Effector memory CD4-positive, alpha-beta T cell (primary cell): Measurements from ENCODE around the gene CBX8.
A peak's percentile ranks its signal among the peaks of the same experiment; 100 is the strongest.

Experiments
- DNase-seq, 3 donors: peaks; one replicate each; pipeline ENCODE4 v3.0.0-alpha.2; 2020
- H3K27ac ChIP-seq: 2 replicates; pipeline ENCODE4 v1.7.0; 2013; ENCODE audit warnings: mild to moderate bottlenecking, low read length, moderate library complexity; ENCODE audit not compliant: insufficient read depth, poor library complexity, severe bottlenecking
- H3K27me3 ChIP-seq: replicated peaks from 2 replicates; pipeline ENCODE4 v1.7.0; 2013; ENCODE audit warnings: mild to moderate bottlenecking, low read length; ENCODE audit not compliant: insufficient read depth, control insufficient read depth, poor library complexity, severe bottlenecking
- H3K36me3 ChIP-seq: 2 replicates; pipeline ENCODE4 v1.7.0; 2013; ENCODE audit warnings: mild to moderate bottlenecking, low read length, moderate library complexity; ENCODE audit not compliant: control insufficient read depth, insufficient read depth
- H3K4me1 ChIP-seq: 2 replicates; pipeline ENCODE4 v1.7.0; 2013; ENCODE audit warnings: low read length, mild to moderate bottlenecking; ENCODE audit not compliant: control insufficient read depth, insufficient read depth, poor library complexity, severe bottlenecking
- H3K4me3 ChIP-seq: 2 replicates; pipeline ENCODE4 v1.7.0; 2013; ENCODE audit warnings: low read length, low read depth, mild to moderate bottlenecking; ENCODE audit not compliant: insufficient read depth, poor library complexity, severe bottlenecking
- H3K9me3 ChIP-seq: 2 replicates; pipeline ENCODE4 v1.7.0; 2013; ENCODE audit warnings: mild to moderate bottlenecking, low read length, moderate library complexity; ENCODE audit not compliant: control insufficient read depth

Gene CBX8

DNA sequence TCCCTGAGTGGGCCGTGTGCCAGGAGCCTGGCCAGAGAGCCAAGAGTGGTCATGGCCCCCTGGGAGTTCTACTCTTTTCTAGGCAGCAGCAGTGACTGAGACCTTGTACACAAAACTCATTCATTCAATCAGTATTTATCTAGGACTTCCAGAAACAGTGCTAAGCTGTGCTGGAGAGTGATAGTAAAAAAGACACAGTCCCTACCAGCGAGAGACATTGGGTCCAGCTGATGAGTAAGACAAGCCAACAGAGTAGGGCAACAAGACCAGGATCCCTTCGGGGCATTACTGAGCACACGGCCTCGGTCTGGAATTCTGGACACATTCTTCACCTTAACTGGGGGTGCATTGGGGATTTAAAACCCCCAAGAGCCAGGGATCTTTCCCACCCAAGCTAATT, 22.2 kb upstream of the CBX8 start:
- Histone ChIP-seq H3K4me3 (no peak overlapping the region), H3K27ac (no peak overlapping the region), H3K4me1 (peaks cover 16% of the 10 kb centered on the region), H3K36me3 (no peaks in the 10 kb centered on the region), H3K9me3 (no peaks in the 10 kb centered on the region), H3K27me3 (peaks cover 35% of the 10 kb centered on the region)
- no peak for DNase-seq

DNA sequence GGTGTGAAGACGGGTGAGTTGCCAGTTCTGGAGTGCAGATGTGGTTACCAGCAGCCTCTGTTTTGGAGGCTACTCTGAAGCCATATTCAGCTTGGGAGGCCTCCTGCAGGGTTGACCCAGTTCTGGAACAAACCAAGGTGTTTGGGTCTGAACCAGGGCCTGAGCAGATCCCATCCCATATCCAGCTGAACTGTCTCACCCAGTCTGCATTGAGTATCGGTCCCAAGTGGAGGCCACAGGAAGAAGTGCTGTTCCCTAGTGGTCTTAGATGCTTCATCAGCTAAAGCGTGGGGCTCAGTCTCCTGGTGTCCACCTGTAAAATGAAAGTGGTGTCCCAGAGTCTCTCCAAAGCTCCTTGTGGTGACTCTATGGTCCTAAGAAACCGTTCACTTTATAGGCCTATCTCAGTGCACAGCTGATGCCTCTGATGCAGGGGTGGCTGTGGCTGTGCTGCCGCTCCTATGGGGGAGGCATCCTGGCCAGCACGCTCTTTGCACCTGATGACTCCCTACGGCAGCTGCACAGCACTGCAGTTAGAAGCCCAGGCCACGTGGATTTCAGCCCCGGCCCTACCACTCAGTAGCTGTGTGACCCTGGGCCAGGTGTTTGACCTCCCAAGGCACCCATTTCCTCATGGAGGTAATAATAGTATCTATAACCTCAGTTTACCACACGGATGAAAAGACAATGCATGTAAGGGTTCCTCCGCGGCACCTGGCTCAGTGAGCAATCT, 21.3 kb upstream of the CBX8 start:
- Histone ChIP-seq H3K9me3 (no peaks in the 10 kb centered on the region), H3K36me3 (no peaks in the 10 kb centered on the region), H3K4me3 (no peak overlapping the region), H3K27me3 (peaks cover 39% of the 10 kb centered on the region), H3K4me1 (peaks cover 16% of the 10 kb centered on the region), H3K27ac (no peak overlapping the region)
- no peak for DNase-seq

DNA sequence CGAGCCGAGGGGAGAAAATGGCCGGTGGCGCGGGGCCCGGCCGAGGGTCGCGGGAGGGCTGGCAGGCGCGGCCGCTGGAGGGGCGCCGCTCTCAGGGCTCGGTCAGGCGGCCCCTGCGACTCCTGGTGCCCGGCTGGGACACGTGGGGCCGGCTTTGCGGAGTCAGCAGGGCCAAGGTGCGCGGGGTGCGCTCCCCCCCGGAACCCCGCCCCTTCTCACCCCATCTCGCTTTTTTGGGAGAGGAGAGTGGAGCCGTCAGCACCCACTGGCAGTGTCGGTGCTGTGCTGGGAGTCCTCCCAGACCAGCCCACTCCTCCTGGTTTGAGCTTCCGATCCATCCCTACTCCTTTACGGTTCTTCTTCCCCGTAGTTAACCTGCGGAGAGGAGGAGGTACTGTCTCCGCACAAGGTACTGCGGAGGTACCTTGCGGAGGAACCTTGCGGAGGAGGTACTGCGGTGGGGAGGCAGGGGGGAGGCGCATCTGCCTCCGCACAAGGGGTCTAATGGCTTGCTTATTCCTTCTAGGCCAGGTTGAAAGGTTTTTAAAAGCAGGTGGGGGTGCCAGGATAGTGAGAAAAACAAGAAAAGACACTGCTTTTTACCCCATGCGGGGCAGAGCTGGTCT, 19.1 kb upstream of the CBX8 start:
- Histone ChIP-seq H3K4me1 (peaks cover 38% of the 10 kb centered on the region), H3K27me3 (peaks cover 59% of the 10 kb centered on the region)

DNA sequence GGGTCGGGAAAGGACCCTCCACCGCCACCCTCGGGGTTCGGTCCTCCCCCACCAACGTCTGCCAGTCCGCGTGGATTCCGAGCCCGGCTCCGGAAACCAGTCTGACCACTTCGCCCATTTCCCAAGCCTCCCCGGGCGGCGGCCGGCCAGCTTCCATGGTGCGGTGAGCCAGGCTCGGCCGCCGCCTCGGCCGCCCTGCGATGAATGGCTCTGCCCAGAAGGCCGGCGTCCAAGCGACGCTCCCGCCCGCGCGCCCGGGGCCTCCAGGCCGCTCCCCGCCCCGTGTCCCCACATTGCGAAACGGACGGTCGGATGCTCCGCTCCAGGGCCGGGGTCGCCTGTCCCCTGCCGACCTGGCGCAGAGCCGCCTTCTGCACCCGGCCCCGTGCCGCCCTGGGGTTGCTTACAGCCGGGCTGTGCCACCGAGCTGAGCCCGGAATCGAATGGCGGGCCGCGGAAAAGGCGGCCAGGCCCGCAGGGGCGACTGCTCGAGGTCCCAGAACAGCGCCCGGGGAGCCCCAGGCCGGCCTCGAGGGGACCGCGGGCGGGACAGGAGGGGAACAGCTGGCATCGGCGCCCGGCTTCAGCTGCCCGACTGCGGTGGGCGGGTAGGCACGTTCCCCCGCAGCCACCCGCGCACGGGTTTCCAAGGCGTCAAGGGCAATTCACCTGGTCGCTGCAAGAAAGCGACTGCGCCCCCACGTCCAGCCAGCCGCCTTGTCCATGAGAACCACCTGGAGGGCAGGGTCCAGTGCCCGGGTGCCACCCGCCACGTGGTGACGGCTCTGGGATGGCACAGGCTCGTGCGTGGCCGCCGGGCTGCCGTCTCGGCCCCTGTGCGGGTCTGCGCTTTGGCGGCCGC, 18.3 kb upstream of the CBX8 start:
- Histone ChIP-seq H3K36me3 (no peaks in the 10 kb centered on the region), H3K27ac (no peak overlapping the region), H3K27me3 (peaks cover 66% of the 10 kb centered on the region), H3K9me3 (no peaks in the 10 kb centered on the region), H3K4me3 (no peak overlapping the region), H3K4me1 (peaks cover 43% of the 10 kb centered on the region)
- no peak for DNase-seq

More for the DNA sequence above, 19.1 kb upstream of the CBX8 start:
- Histone ChIP-seq H3K27ac (no peak overlapping the region), H3K9me3 (no peaks in the 10 kb centered on the region), H3K4me3 (no peak overlapping the region), H3K36me3 (no peaks in the 10 kb centered on the region)
- DNase-seq = no peak

DNA sequence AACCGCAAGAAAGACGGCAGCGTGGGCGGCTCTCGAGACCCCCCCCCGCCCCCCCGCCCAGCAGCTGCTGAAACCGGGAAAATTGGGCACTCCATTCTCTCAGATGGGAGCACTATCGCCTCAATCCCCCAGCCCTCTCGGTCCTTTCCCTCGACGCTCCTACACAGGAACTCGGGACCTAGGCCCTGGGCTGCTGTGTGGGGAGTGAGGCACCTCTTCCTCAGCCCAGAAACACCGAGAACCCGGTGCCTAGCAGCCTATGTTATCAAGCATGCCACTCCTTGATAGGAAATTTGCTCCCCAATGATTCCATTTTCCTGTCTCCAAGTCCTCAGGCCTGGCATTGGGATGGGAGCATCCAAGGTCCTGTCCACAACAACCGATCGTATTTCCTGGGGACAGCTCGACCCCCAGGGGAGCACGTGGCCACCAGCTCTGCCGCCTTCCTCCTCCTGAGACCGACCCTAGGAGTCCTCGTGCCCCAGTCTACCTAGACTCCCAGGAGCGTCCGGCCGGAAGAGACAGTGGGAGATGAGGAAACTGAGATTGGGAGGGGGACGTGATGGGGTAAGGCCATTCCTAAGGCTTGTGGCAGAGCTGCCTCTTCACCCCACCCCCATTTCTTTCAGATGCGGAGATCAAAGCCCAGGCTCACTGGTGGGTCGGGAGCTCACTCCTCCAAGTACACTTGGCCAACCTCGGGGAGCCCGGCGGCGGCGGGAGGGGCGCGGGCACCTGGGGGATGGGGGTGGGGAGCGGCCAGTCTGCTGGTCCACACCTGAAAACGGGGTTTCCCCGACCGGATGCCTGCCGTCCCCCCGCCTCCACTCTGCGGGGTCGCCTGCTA, 17.5 kb upstream of the CBX8 start:
- Histone ChIP-seq H3K27me3 (peaks cover 69% of the 10 kb centered on the region), H3K36me3 (no peaks in the 10 kb centered on the region), H3K4me1 (peaks cover 45% of the 10 kb centered on the region), H3K9me3 (no peaks in the 10 kb centered on the region), H3K4me3 (no peak overlapping the region), H3K27ac (no peak overlapping the region)
- no peak for DNase-seq

DNA sequence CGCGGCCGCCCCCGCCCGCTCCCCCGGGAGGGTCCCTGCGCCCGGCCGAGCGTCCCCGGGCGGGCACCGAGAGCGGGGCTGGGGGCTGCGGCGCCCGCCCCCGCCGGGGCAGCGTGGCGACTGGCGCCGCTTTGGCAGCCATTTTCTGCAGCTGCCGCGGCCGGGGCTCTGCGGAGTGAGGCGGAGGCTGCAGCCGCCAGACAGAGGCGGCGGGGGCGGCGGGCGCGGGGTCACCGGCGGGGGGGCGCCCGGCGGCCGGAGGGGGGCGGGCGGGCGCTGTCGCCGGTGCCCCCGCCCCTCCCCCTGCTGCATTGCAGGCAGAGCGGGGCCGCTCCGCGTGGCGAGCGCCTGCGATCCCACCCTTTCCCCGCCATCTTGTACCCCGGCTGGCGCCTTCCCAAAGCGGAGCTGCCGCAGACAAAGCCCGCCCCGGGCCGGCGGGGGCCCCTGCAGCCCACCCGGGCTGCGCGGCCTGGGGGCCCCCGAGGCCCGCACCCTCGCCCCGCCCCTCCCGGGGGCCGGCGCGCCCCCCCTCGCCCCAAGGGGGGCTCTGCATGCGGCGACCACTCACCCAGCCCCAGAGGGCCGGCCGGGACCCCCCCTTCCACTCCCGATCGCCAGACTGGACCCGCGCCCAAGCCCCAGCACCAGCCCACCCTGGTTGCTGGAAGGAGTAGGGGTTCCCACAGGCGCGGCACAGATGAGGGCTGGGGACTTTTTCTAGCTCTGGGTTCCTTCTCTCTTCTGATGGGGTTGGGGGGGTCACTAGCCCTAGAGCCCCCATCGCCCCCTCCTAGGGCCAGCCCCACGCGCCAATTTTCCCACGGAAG, 16.6 kb upstream of the CBX8 start:
- Histone ChIP-seq H3K4me1 (peaks cover 48% of the 10 kb centered on the region), H3K27me3 (peaks cover 77% of the 10 kb centered on the region), H3K27ac (no peak overlapping the region), H3K36me3 (no peaks in the 10 kb centered on the region), H3K9me3 (no peaks in the 10 kb centered on the region), H3K4me3 (no peak overlapping the region)
- DNase-seq = no peak

DNA sequence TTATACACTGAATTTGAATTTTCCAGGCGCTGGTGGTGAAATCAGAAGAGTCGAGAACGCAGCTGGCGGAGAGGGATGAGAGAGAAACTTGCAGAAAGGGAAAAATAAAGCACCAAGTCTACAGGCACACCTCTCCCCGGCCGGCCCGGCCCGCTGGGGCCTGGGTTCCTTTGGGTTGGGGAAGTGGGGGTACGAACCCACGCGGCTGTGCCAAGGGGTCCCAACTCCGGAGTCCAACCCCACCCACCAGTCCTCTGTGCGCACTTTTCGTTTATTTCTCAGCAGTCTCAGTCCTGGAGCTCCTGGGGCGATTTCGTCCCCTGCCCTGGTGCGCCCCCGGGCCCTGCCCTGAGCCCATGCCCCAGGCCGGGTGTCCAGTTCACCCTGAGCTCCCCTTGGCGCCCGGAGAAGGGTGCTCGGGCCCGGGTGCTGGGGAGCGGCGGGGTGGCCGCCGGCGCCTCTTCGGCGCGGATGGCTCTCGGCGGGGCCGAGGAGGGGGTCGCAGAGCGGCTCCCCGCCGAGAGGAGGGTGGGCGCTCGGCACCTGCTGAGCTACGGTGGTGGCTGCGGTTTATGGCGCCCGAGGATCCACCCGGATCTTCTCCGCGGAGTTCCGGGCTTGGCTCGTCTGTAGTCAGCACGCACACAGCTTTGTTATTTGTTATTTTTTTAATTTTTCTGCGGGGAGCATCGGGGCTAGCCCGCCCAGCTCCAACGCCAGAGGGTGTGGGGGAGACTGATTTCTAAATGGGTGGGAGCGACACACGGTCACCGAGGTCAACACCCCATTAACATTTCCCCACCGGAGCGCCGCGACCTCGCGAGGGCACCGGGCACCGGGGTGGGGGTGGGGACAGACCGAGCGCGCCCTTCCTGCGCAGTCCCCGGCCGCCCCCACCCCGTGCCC, 15.7 kb upstream of the CBX8 start:
- no peak for DNase-seq
- Histone ChIP-seq H3K9me3 (no peaks in the 10 kb centered on the region), H3K36me3 (no peaks in the 10 kb centered on the region), H3K4me1 (peaks cover 48% of the 10 kb centered on the region), H3K4me3 (peak overlapping the region; percentile 9), H3K27me3 (peaks cover 86% of the 10 kb centered on the region), H3K27ac (no peak overlapping the region)

DNA sequence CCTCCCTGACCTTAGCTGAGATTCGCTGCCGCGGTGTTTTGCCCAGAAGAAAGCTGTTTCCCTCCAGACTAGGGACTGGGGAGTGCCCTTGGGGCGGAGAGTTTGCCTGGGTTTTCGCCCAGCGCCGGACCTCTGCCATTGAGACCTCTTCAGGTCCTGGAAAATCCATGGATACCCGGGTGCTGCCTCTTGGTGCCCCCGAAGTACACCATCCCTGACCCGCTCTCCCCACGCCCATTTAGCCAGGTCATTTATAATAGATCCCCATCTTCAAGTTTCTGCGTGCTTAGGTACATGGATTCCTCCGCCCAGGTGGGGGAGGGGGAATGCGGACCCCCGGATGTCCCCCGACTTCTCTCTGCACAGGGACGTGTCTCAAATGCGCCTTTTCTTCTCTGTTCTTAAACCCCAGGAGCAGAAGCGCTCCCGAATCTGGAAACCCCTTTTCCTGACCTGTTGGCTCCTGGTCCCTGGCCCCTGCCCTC, 15.0 kb upstream of the CBX8 start:
- peaks cover 48% of the 10 kb centered on the region for H3K4me1 ChIP-seq
- peaks cover 86% of the 10 kb centered on the region for H3K27me3 ChIP-seq

More for the DNA sequence above, 15.0 kb upstream of the CBX8 start:
- H3K27ac ChIP-seq = no peak overlapping the region
- no peak for DNase-seq
- peak overlapping the region; percentile 3 for H3K4me3 ChIP-seq
- no peaks in the 10 kb centered on the region for H3K36me3 ChIP-seq
- H3K9me3 ChIP-seq = no peaks in the 10 kb centered on the region
